ENCODE measurements around the gene SHC2.

SHC2 gene

GRCh38 chr19:397321-397720 lies 63.5 kb downstream of the SHC2 start:
- TF ChIP-seq ZNF184 (tag by site-specific recombination; IDR thresholded peaks at IDR 0.05) (no peak), ZSCAN23 (tag by site-specific recombination; IDR thresholded peaks at IDR 0.05) (no peak), ZNF10 (tag by site-specific recombination; IDR thresholded peaks at IDR 0.05) (no peak), SP3 (tag by site-specific recombination; IDR thresholded peaks at IDR 0.05) (no peak), FEZF1 (tag by site-specific recombination; IDR thresholded peaks at IDR 0.05) (no peak), SCRT2 (tag by site-specific recombination; IDR thresholded peaks at IDR 0.05) (no peak), KLF9 (tag by site-specific recombination; IDR thresholded peaks at IDR 0.05; ENCODE audit: low read depth) (no peak), TCF7L2 (IDR thresholded peaks at IDR 0.05; ENCODE audit: borderline replicate concordance, low read depth, low read length) (no peak), ZBTB1 (tag by site-specific recombination; IDR thresholded peaks at IDR 0.05) (no peak)
- H3K9me3 ChIP-seq (ENCODE audit: control insufficient read depth, insufficient read depth, low read depth, low read length): no peaks in the 10 kb centered on the region
- no peak overlapping the region for H3K4me3 ChIP-seq (ENCODE audit: low read depth, low read length)
- no peaks in the 10 kb centered on the region for H3K4me1 ChIP-seq (ENCODE audit: control insufficient read depth, insufficient read depth, low read length)
- H3K36me3 ChIP-seq (ENCODE audit: control insufficient read depth in 2 of 2, insufficient read depth in 1 of 2, low read length in 2 of 2): no peaks in the 10 kb centered on the region
- ChIA-PET CTCF (no interaction called here), POLR2A (no interaction called here)
- no peak overlapping the region for H3K27ac ChIP-seq (ENCODE audit: extremely low read depth, low read depth, low read length)

- POLR2A ChIA-PET: no interaction called here
- H3K27ac ChIP-seq (ENCODE audit: extremely low read depth, low read depth, low read length): no peak overlapping the region
- H3K4me1 ChIP-seq (ENCODE audit: control insufficient read depth, insufficient read depth, low read length): no peaks in the 10 kb centered on the region
- H3K9me3 ChIP-seq (ENCODE audit: control insufficient read depth, insufficient read depth, low read depth, low read length): no peaks in the 10 kb centered on the region
- H3K4me3 ChIP-seq (ENCODE audit: low read depth, low read length): no peak overlapping the region
- no peaks in the 10 kb centered on the region for H3K36me3 ChIP-seq (ENCODE audit: control insufficient read depth in 2 of 2, insufficient read depth in 1 of 2, low read length in 2 of 2)
- CTCF ChIA-PET: no interaction called here
- TF ChIP-seq ZNF366 (tag by site-specific recombination; conservative IDR thresholded peaks at IDR 0.05) (peak; percentile 59), ZXDB (tag by site-specific recombination; IDR thresholded peaks at IDR 0.05) (no peak), SP3 (tag by site-specific recombination; IDR thresholded peaks at IDR 0.05) (no peak), ZNF513 (tag by site-specific recombination; IDR thresholded peaks at IDR 0.05) (no peak), RBAK (tag by site-specific recombination; IDR thresholded peaks at IDR 0.05) (no peak), ZNF76 (tag by site-specific recombination; IDR thresholded peaks at IDR 0.05; ENCODE audit: borderline replicate concordance, low read depth) (peak; percentile 81), ZNF324 (tag by site-specific recombination; IDR thresholded peaks at IDR 0.05) (no peak), KLF10 (tag by site-specific recombination; IDR thresholded peaks at IDR 0.05) (no peak), ZBTB6 (tag by site-specific recombination; IDR thresholded peaks at IDR 0.05) (peak; percentile 99), ZNF223 (tag by site-specific recombination; IDR thresholded peaks at IDR 0.05) (no peak), ZSCAN30 (tag by site-specific recombination; IDR thresholded peaks at IDR 0.05) (no peak), ZNF292 (tag by site-specific recombination; IDR thresholded peaks at IDR 0.05; ENCODE audit: borderline replicate concordance, low read depth) (no peak), SALL2 (tag by site-specific recombination; IDR thresholded peaks at IDR 0.05; ENCODE audit: borderline replicate concordance) (no peak), AEBP2 (tag by site-specific recombination; IDR thresholded peaks at IDR 0.05; ENCODE audit: borderline replicate concordance) (no peak), ZNF423 (tag by site-specific recombination; IDR thresholded peaks at IDR 0.05) (no peak), ZNF157 (tag by site-specific recombination; IDR thresholded peaks at IDR 0.05) (no peak), ZNF707 (tag by site-specific recombination; IDR thresholded peaks at IDR 0.05) (no peak), ZNF362 (tag by site-specific recombination; IDR thresholded peaks at IDR 0.05) (no peak), ZNF398 (tag by site-specific recombination; IDR thresholded peaks at IDR 0.05) (no peak), ZBTB48 (tag by site-specific recombination; IDR thresholded peaks at IDR 0.05) (no peak), PATZ1 (tag by site-specific recombination; IDR thresholded peaks at IDR 0.05) (no peak)
Observed at GRCh38 chr19:395467-395866, 65.4 kb downstream of the SHC2 start.

Data from HEK293 (cell line).